Neural cell (in vitro differentiated cells): ENCODE data around the gene MYL4. TPM values are rescaled to one million over a fixed set of nuclear protein-coding genes. Genes with fewer than 3 reads are reported as not detected.

Experiments used
- H2AFZ ChIP-seq: fragments of 200-600, 300-800 bp; sonication (generic), shearing (Covaris generic); 2 replicates; pipeline ENCODE4 v1.6.0; 2014; ENCODE audit warnings: low read depth, mild to moderate bottlenecking, antibody characterized with exemption, low read length, moderate library complexity
- H3F3A ChIP-seq: fragments of 200-600 bp; shearing (Covaris generic); 2 replicates; pipeline ENCODE4 v1.6.1; 2016; ENCODE audit warnings: mild to moderate bottlenecking, moderate library complexity, mixed read lengths, antibody characterized with exemption, low read length; ENCODE audit not compliant: insufficient read depth, poor library complexity, severe bottlenecking
- H3K27ac ChIP-seq: fragments of 200-600, 300-800 bp; sonication (generic), shearing (Covaris generic); 2 replicates; pipeline ENCODE4 v1.5.1; 2014; ENCODE audit warnings: mild to moderate bottlenecking, low read length, moderate library complexity
- H3K27me3 ChIP-seq: fragments of 300-800, 200-600 bp; sonication (generic), shearing (Covaris generic); 2 replicates; pipeline ENCODE4 v1.6.0; 2014; ENCODE audit warnings: mild to moderate bottlenecking, low read depth, low read length, moderate library complexity; ENCODE audit not compliant: insufficient read depth
- H3K36me3 ChIP-seq: fragments of 300-800, 200-600 bp; sonication (generic), shearing (Covaris generic); 2 replicates; pipeline ENCODE4 v1.5.1; 2014; ENCODE audit warnings: mild to moderate bottlenecking, antibody characterized with exemption, low read length, moderate library complexity; ENCODE audit not compliant: insufficient read depth
- H3K4me2 ChIP-seq: fragments of 300-800, 200-600 bp; sonication (generic), shearing (Covaris generic); 2 replicates; pipeline ENCODE4 v1.6.0; 2014; ENCODE audit warnings: mild to moderate bottlenecking, low read length
- H3K4me3 ChIP-seq: fragments of 300-800, 200-600 bp; sonication (generic), shearing (Covaris generic); 2 replicates; pipeline ENCODE4 v1.5.1; 2014; ENCODE audit warnings: mild to moderate bottlenecking, low read length, moderate library complexity
- H3K79me2 ChIP-seq: fragments of 200-600 bp; shearing (Covaris generic); replicated peaks from 2 replicates; pipeline ENCODE4 v1.6.0; 2014; ENCODE audit warnings: mild to moderate bottlenecking, low read length, moderate library complexity; ENCODE audit not compliant: insufficient read depth
- H3K9ac ChIP-seq: fragments of 300-800, 200-600 bp; sonication (generic), shearing (Covaris generic); 2 replicates; pipeline ENCODE4 v1.6.1; 2016; ENCODE audit warnings: mild to moderate bottlenecking, low read length, mixed read lengths
- H3K9me2 ChIP-seq: fragments of 200-600 bp; shearing (Covaris generic); 2 replicates; pipeline ENCODE4 v1.6.1; 2016; ENCODE audit warnings: mild to moderate bottlenecking, low read length, mixed read lengths; ENCODE audit not compliant: insufficient read depth
- H3K9me3 ChIP-seq: fragments of 200-600, 300-800 bp; sonication (generic), shearing (Covaris generic); 2 replicates; pipeline ENCODE4 v1.6.1; 2016; ENCODE audit warnings: mild to moderate bottlenecking, mixed run types, low read length, moderate library complexity, mixed read lengths
- H4K20me1 ChIP-seq: fragments of 200-600 bp; shearing (Covaris generic); 2 replicates; pipeline ENCODE4 v1.6.1; 2016; ENCODE audit warnings: mild to moderate bottlenecking, mixed run types; ENCODE audit not compliant: insufficient read depth
- EP300 ChIP-seq: fragments of 450-650 bp; conservative IDR thresholded peaks from 2 replicates; pipeline ENCODE4 v1.6.1; 2014; ENCODE audit warnings: antibody characterized with exemption, mild to moderate bottlenecking, moderate library complexity; ENCODE audit not compliant: poor library complexity, severe bottlenecking
- EZH2 ChIP-seq: fragments of 200-600, 300-800 bp; shearing (Covaris generic), sonication (generic); IDR thresholded peaks from 2 replicates; pipeline ENCODE4 v1.6.1; 2014; ENCODE audit warnings: antibody characterized with exemption, low read length, borderline replicate concordance, mild to moderate bottlenecking; ENCODE audit not compliant: insufficient read depth, poor library complexity, severe bottlenecking
- MXI1 ChIP-seq: fragments of 450-650 bp; conservative IDR thresholded peaks from 2 replicates; pipeline ENCODE4 v1.6.1; 2014; ENCODE audit warnings: antibody characterized with exemption, mild to moderate bottlenecking; ENCODE audit not compliant: poor library complexity, severe bottlenecking
- POLR2AphosphoS5 ChIP-seq: IDR thresholded peaks from 2 replicates; pipeline ENCODE4 v1.6.1; 2012
- RAD21 ChIP-seq: fragments of 450-650 bp; conservative IDR thresholded peaks from 2 replicates; pipeline ENCODE4 v1.6.1; 2014; ENCODE audit warnings: antibody characterized with exemption, mild to moderate bottlenecking, moderate library complexity
- SMC3 ChIP-seq: fragments of 450-650 bp; conservative IDR thresholded peaks from 2 replicates; pipeline ENCODE4 v1.6.1; 2014; ENCODE audit warnings: antibody characterized with exemption, mild to moderate bottlenecking, moderate library complexity; ENCODE audit not compliant: poor library complexity
- TAF1 ChIP-seq: IDR thresholded peaks from 2 replicates; pipeline ENCODE4 v1.6.1; 2012; ENCODE audit warnings: low read depth
- polyA plus RNA-seq: library from polyadenylated mRNA; depleted of rRNA; stranded (reverse); fragments of >200 nt; gene quantifications from 2 replicates; pipeline ENCODE4 v1.2.3, GENCODE V29; 2014
- TF ChIP-seq, protein P1 (sequence below): fragments of 450-650 bp; IDR thresholded peaks from 2 replicates; pipeline ENCODE4 v1.5.1; 2014; ENCODE audit warnings: antibody characterized with exemption, mild to moderate bottlenecking, moderate library complexity; ENCODE audit not compliant: poor library complexity, severe bottlenecking
- TF ChIP-seq, protein P2 (sequence below): IDR thresholded peaks from 2 replicates; pipeline ENCODE4 v1.6.1; 2012; ENCODE audit warnings: borderline replicate concordance

MYL4 gene
- polyA plus RNA-seq, 1 donor from 2014 or later: not detected

DNA sequence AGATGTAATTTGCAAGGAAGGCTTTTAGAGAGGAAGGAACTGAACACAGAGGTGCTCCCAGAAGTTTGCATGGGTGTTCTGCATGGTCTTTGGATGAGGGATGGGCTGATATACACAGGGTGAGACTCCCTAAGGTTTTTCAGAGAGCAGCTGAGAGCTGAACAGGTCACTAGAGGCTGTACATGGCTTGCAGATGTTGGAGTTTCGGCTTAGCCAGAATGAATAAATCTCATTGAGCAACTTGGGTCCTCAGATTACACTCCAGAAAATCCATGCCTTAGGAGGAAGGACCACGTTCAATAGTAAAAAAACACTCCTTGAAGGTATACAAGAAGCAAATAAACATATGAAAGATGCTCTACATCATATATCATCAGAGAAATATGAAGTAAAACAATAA is 37.0 kb downstream of the MYL4 start:
- Histone ChIP-seq H3K36me3 (no peaks in the 10 kb centered on the region), H2AFZ (no peak overlapping the region), H3F3A (no peaks in the 10 kb centered on the region), H3K9me3 (no peaks in the 10 kb centered on the region), H3K4me3 (no peak overlapping the region), H3K9ac (no peak overlapping the region), H3K27me3 (no peaks in the 10 kb centered on the region), H3K4me2 (no peak overlapping the region), H3K27ac (no peak overlapping the region), H3K9me2 (no peaks in the 10 kb centered on the region), H4K20me1 (no peaks in the 10 kb centered on the region), H3K79me2 (no peaks in the 10 kb centered on the region)
- TF ChIP-seq SMC3 (no peak), EP300 (no peak), POLR2AphosphoS5 (no peak), MXI1 (no peak), EZH2 (no peak)

DNA sequence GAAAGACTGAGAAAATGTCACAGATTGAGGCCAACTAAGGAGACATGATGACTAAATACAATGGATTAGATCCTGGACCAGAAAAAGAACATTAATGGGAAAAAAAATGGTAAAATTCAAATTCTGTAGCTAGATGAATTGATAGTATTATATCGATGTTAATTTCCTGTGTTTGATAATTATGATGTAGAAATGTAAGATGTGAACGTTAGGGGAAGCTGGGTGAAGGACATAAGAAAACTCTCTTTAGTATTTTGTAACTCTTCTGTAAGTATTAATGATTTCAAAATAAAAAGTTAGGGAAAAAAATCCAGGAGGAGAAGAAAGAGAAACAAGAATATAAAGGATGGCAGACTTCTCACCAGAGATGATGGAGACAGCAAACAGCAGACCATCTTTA is 41.7 kb downstream of the MYL4 start:
- no peak overlapping the region for H3K27ac ChIP-seq
- no peak overlapping the region for H3K4me3 ChIP-seq
- H3F3A ChIP-seq: no peaks in the 10 kb centered on the region
- H3K27me3 ChIP-seq: peaks cover 28% of the 10 kb centered on the region
- H2AFZ ChIP-seq: no peak overlapping the region
- H3K79me2 ChIP-seq: no peaks in the 10 kb centered on the region
- TF ChIP-seq SMC3 (no peak), POLR2AphosphoS5 (no peak), MXI1 (no peak), RAD21 (no peak), EP300 (no peak), TAF1 (no peak), EZH2 (no peak)
- TF ChIP-seq, protein P1, sequence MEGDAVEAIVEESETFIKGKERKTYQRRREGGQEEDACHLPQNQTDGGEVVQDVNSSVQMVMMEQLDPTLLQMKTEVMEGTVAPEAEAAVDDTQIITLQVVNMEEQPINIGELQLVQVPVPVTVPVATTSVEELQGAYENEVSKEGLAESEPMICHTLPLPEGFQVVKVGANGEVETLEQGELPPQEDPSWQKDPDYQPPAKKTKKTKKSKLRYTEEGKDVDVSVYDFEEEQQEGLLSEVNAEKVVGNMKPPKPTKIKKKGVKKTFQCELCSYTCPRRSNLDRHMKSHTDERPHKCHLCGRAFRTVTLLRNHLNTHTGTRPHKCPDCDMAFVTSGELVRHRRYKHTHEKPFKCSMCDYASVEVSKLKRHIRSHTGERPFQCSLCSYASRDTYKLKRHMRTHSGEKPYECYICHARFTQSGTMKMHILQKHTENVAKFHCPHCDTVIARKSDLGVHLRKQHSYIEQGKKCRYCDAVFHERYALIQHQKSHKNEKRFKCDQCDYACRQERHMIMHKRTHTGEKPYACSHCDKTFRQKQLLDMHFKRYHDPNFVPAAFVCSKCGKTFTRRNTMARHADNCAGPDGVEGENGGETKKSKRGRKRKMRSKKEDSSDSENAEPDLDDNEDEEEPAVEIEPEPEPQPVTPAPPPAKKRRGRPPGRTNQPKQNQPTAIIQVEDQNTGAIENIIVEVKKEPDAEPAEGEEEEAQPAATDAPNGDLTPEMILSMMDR: no peak
- TF ChIP-seq, protein P2, sequence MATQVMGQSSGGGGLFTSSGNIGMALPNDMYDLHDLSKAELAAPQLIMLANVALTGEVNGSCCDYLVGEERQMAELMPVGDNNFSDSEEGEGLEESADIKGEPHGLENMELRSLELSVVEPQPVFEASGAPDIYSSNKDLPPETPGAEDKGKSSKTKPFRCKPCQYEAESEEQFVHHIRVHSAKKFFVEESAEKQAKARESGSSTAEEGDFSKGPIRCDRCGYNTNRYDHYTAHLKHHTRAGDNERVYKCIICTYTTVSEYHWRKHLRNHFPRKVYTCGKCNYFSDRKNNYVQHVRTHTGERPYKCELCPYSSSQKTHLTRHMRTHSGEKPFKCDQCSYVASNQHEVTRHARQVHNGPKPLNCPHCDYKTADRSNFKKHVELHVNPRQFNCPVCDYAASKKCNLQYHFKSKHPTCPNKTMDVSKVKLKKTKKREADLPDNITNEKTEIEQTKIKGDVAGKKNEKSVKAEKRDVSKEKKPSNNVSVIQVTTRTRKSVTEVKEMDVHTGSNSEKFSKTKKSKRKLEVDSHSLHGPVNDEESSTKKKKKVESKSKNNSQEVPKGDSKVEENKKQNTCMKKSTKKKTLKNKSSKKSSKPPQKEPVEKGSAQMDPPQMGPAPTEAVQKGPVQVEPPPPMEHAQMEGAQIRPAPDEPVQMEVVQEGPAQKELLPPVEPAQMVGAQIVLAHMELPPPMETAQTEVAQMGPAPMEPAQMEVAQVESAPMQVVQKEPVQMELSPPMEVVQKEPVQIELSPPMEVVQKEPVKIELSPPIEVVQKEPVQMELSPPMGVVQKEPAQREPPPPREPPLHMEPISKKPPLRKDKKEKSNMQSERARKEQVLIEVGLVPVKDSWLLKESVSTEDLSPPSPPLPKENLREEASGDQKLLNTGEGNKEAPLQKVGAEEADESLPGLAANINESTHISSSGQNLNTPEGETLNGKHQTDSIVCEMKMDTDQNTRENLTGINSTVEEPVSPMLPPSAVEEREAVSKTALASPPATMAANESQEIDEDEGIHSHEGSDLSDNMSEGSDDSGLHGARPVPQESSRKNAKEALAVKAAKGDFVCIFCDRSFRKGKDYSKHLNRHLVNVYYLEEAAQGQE: no peak
- H3K36me3 ChIP-seq: no peaks in the 10 kb centered on the region
- no peaks in the 10 kb centered on the region for H4K20me1 ChIP-seq
- no peaks in the 10 kb centered on the region for H3K9me2 ChIP-seq
- no peak overlapping the region for H3K9ac ChIP-seq
- H3K4me2 ChIP-seq: no peak overlapping the region
- no peaks in the 10 kb centered on the region for H3K9me3 ChIP-seq
